MG63 (cell line): Measurements from ENCODE around the gene ACTR3C. TPM values are rescaled to one million over a fixed set of nuclear protein-coding genes. Genes with fewer than 3 reads are reported as not detected.

Experiments used
- DNase-seq: peaks from one replicate; pipeline ENCODE4 v3.0.0-alpha.2; 2020
- H3K27me3 ChIP-seq: fragments of 250-450 bp; sonication (Bioruptor Pico); 2 replicates; pipeline ENCODE4 v1.5.1; 2020; ENCODE audit warnings: mild to moderate bottlenecking, moderate library complexity
- H3K36me3 ChIP-seq: fragments of 250-450 bp; sonication (Bioruptor Pico); 2 replicates; pipeline ENCODE4 v1.5.1; 2020; ENCODE audit warnings: mild to moderate bottlenecking, moderate library complexity
- H3K4me3 ChIP-seq: fragments of 250-450 bp; sonication (Bioruptor Pico); 2 replicates; pipeline ENCODE4 v1.5.1; 2020; ENCODE audit warnings: mild to moderate bottlenecking, moderate library complexity
- H3K9me3 ChIP-seq: fragments of 250-450 bp; sonication (Bioruptor Pico); 2 replicates; pipeline ENCODE4 v1.5.1; 2020; ENCODE audit warnings: mild to moderate bottlenecking, moderate library complexity
- total RNA-seq: library from RNA; depleted of rRNA; stranded (reverse); fragments of >200 nt; shearing (Covaris generic); gene quantifications from 2 replicates; pipeline ENCODE4 v1.2.3, GENCODE V29; 2014; ENCODE audit warnings: low replicate concordance

The ACTR3C gene
- total RNA-seq, 1 experiment from 2014 or later: not detected

- H3K9me3 ChIP-seq: peaks cover 3% of the 10 kb centered on the region; the same call in 1 of the 2 replicates
- DNase-seq: no peak
- H3K36me3 ChIP-seq: no peaks in the 10 kb centered on the region
- no peaks in the 10 kb centered on the region for H3K27me3 ChIP-seq
- H3K4me3 ChIP-seq: no peak within 1 kb of the TSS
Observed at GRCh38 chr7:150341263-150342120, 18.1 kb upstream of the ACTR3C start, which contains the start of gene RARRES2. Gene RARRES2, minus strand, starts transcription at chr7:150341629. Its CDS starts 1,020 bp downstream, at chr7:150340609.

- no peak overlapping the region for H3K4me3 ChIP-seq
Observed at GRCh38 chr7:150340875-150341262, 17.5 kb upstream of the ACTR3C start.

GRCh38 chr7:150340024-150340749 is 16.8 kb upstream of the ACTR3C start:
- Histone ChIP-seq H3K27me3 (no peaks in the 10 kb centered on the region), H3K4me3 (no peak overlapping the region), H3K9me3 (peaks cover 3% of the 10 kb centered on the region; the same call in 1 of the 2 replicates), H3K36me3 (no peaks in the 10 kb centered on the region)
- DNase-seq: no peak

More at GRCh38 chr7:150340875-150341262, 17.5 kb upstream of the ACTR3C start:
- Histone ChIP-seq H3K27me3 (no peaks in the 10 kb centered on the region), H3K36me3 (no peaks in the 10 kb centered on the region), H3K9me3 (peaks cover 3% of the 10 kb centered on the region; the same call in 1 of the 2 replicates)
- DNase-seq: no peak

- no peak overlapping the region for H3K4me3 ChIP-seq
- peaks cover 3% of the 10 kb centered on the region; the same call in 1 of the 2 replicates for H3K9me3 ChIP-seq
- no peaks in the 10 kb centered on the region for H3K36me3 ChIP-seq
- H3K27me3 ChIP-seq: no peaks in the 10 kb centered on the region
- DNase-seq: no peak
Observed at GRCh38 chr7:150339409-150339809, 16.1 kb upstream of the ACTR3C start.

GRCh38 chr7:150338166-150338829 is 15.0 kb upstream of the ACTR3C start:
- Histone ChIP-seq H3K27me3 (no peaks in the 10 kb centered on the region), H3K36me3 (no peaks in the 10 kb centered on the region), H3K9me3 (no peaks in the 10 kb centered on the region), H3K4me3 (no peak overlapping the region)
- DNase-seq: no peak

GRCh38 chr7:150337659-150338081 is 14.3 kb upstream of the ACTR3C start:
- Histone ChIP-seq H3K27me3 (no peaks in the 10 kb centered on the region), H3K9me3 (no peaks in the 10 kb centered on the region), H3K4me3 (no peak overlapping the region), H3K36me3 (no peaks in the 10 kb centered on the region)
- no peak for DNase-seq

DNA sequence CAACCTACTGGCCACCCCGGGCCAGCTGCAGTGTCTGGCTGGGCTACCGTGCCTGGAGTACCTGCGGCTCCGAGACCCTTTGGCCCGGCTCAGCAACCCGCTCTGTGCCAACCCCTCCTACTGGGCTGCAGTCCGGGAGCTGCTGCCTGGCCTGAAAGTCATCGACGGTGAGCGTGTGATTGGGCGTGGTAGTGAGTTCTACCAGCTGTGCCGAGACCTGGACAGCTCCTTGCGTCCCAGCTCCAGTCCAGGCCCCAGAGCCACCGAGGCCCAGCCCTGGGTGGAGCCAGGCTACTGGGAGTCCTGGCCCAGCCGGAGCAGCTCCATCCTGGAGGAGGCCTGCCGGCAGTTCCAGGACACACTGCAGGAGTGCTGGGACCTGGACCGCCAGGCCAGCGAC is 13.8 kb upstream of the ACTR3C start:
- no peak for DNase-seq
- H3K27me3 ChIP-seq: no peaks in the 10 kb centered on the region

GRCh38 chr7:150336746-150337145 is 13.4 kb upstream of the ACTR3C start:
- Histone ChIP-seq H3K36me3 (no peaks in the 10 kb centered on the region), H3K27me3 (no peaks in the 10 kb centered on the region), H3K9me3 (no peaks in the 10 kb centered on the region), H3K4me3 (no peak overlapping the region)
- DNase-seq: no peak

More for the DNA sequence above, 13.8 kb upstream of the ACTR3C start:
- Histone ChIP-seq H3K4me3 (no peak overlapping the region), H3K9me3 (no peaks in the 10 kb centered on the region), H3K36me3 (no peaks in the 10 kb centered on the region)

GRCh38 chr7:150335774-150336112 is 12.4 kb upstream of the ACTR3C start:
- no peaks in the 10 kb centered on the region for H3K27me3 ChIP-seq

DNA sequence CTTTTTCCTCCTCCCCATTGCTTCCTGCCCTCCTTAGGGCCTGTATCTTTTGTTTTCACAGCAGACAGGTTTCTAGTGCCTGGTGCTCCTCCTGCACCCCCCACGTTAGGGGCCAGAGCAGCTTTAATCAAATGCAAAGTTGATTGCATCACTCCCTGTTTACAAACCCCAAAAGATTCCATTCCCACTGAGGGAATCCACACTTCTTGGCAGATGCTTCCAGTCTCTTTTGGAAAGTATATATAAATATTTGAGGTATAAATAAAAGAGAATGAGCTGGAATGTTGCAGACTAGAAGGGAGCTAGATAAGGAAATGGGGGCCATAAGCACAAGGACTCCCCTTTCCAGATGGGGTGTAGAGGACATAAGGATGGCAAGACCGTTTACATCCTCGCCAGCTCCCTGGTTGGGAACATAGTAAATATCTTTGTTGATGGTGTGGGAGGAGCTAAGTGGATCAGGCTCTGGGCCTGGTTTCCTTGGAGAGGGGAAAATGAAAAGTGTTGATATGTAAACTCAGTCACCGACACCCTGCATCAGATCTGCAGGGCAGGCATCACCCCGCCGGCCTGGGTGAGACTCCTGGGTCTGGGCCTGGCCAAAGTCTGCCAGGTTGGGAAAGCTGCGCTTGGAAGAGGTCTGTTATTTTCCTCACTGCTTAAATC is 11.9 kb upstream of the ACTR3C start:
- Histone ChIP-seq H3K36me3 (no peaks in the 10 kb centered on the region), H3K9me3 (no peaks in the 10 kb centered on the region), H3K27me3 (no peaks in the 10 kb centered on the region), H3K4me3 (no peak overlapping the region)
- DNase-seq: peak; percentile 37

More at GRCh38 chr7:150335774-150336112, 12.4 kb upstream of the ACTR3C start:
- Histone ChIP-seq H3K9me3 (no peaks in the 10 kb centered on the region), H3K4me3 (no peak overlapping the region), H3K36me3 (no peaks in the 10 kb centered on the region)
- no peak for DNase-seq

DNA sequence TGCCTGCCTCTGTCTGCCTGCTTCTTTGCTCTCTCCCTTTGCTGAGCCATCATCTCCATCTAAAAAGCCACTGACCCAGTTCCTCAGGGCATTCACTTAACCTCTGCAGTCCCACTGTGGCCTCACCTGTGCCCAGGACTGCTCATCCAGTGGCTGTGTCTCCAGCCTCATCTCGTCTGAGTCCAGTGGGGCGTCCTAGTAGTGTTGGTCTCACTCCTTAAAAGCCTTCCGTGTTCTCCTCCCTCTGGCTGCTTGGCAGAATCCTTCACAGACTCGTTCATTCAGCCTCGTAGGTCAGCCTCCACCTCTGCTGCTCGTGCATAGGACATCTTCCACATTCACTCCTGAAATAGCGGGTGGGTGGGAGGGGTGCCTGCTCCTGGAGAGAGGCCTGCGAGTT is 10.8 kb upstream of the ACTR3C start:
- no peaks in the 10 kb centered on the region for H3K36me3 ChIP-seq

DNA sequence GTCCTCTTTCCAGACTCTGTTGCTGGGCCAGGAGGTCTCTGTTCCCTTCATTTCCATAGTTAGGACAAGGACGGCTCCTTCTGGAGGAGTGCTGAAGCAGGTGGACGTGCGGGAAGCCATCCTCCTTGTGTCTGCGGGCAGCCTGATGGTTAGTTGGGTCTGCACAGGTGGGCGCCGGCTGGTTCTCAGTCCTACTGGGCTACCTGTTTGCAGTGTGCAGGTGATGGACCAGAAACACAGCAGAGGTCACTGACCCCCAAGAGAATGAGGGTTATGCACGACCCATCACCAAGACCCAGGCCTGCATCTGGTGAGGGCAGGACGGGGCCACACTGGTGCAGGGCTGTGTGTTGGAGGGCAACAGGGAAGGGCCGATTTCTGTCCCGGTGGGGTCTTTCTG is 10.3 kb upstream of the ACTR3C start:
- no peak for DNase-seq
- Histone ChIP-seq H3K9me3 (no peaks in the 10 kb centered on the region), H3K27me3 (no peaks in the 10 kb centered on the region), H3K4me3 (no peak overlapping the region), H3K36me3 (no peaks in the 10 kb centered on the region)

More for the DNA sequence above, 10.8 kb upstream of the ACTR3C start:
- Histone ChIP-seq H3K27me3 (no peaks in the 10 kb centered on the region), H3K9me3 (no peaks in the 10 kb centered on the region), H3K4me3 (no peak overlapping the region)
- no peak for DNase-seq

DNA sequence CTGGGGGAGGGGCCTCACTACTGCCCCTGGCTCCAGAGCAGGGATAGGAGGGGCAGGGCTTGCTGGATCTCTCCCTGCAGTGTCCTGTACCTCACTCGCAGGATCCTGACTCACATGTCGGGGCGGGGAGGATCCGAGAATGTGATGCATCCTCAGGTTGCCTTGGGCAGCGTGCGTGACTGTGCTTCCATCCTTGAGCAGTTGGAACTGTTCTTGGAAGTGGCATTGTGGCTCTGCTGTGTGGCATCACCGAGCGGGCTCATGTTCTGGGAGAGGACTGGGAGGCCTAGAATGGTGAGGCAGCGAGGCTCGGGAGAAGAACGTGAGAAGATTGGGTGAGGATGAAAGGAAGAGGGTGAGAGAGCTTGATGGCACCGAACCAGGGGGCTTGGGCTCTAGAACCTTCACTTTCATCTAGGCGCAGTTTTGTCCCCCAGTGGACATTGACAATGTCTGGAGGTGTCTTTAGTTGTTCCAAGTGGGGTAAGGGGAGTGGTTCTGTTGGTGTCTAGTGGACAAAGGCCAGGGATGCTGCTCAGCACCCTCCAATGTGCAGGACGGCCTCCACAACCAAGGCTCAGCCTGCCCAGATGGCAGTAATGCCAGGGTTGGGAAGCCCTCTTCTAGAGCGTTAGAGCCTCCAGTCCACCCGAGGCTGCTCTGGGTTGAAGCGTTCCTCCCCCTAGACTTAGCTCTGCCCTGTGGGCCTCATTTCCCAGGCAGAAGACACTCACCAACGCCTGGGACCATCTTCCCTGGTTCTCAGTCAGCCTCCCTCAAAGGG is 9.7 kb upstream of the ACTR3C start:
- Histone ChIP-seq H3K4me3 (no peak overlapping the region), H3K9me3 (no peaks in the 10 kb centered on the region), H3K36me3 (no peaks in the 10 kb centered on the region), H3K27me3 (no peaks in the 10 kb centered on the region)
- no peak for DNase-seq

DNA sequence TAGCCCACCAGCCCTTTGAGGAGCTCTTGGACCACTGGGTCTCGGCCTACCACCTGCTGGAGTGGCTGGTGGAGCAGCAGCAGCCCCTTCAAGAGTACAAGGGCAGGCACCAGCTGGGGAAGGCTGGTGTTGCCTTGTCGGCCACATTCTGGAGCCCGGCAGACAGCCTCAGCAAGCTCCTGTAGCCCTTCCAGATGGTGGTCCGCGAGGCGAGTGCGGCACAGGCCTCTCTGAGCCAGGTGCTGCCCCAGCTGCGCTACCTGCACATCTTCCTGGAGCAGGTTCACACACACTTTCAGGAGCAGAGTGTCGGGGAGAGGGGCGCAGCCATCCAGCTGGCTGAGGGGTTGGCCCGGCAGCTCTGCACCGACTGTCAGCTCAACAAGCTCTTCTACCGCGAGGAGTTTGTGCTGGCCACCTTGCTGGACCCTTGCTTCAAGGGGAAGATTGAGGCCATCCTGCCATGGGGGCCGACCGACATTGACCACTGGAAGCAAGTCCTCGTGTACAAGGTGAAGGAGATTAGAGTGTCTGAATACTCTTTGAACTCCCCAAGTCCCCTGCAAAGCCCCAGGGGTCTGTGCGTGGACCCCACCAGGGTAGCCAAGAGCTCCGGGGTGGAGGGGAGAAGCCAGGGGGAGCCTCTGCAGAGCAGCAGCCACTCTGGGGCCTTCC is 7.0 kb upstream of the ACTR3C start:
- no peaks in the 10 kb centered on the region for H3K9me3 ChIP-seq
- no peak for DNase-seq
- H3K4me3 ChIP-seq: no peak overlapping the region
- no peaks in the 10 kb centered on the region for H3K36me3 ChIP-seq
- no peaks in the 10 kb centered on the region for H3K27me3 ChIP-seq

- no peak overlapping the region for H3K4me3 ChIP-seq
- DNase-seq: peak; percentile 60
- H3K9me3 ChIP-seq: no peaks in the 10 kb centered on the region
- H3K36me3 ChIP-seq: no peaks in the 10 kb centered on the region
- no peaks in the 10 kb centered on the region for H3K27me3 ChIP-seq
Observed at GRCh38 chr7:150329331-150330120, 6.2 kb upstream of the ACTR3C start.
